ENCODE measurements around the gene CHRNA5.

Gene CHRNA5

GRCh38 chr15:78620527-78621421 lies 55.5 kb downstream of the CHRNA5 start, which contains the start of gene CHRNA3:
CHRNA3 (minus strand) TSS chr15:78620996; CDS start chr15:78620794, 202 bp downstream.
- no peak for DNase-seq (ENCODE audit: low read depth)

GRCh38 chr15:78621810-78622402 lies 56.6 kb downstream of the CHRNA5 start:
- no peak for DNase-seq (ENCODE audit: low read depth)

GRCh38 chr15:78623786-78624497 lies 58.6 kb downstream of the CHRNA5 start:
- DNase-seq (ENCODE audit: low read depth): no peak

- no peak for DNase-seq (ENCODE audit: low read depth)
Measured at GRCh38 chr15:78624651-78625590, 59.6 kb downstream of the CHRNA5 start.

GRCh38 chr15:78625606-78626280 lies 60.4 kb downstream of the CHRNA5 start:
- DNase-seq (ENCODE audit: low read depth): no peak

GRCh38 chr15:78626381-78626995 lies 61.2 kb downstream of the CHRNA5 start:
- no peak for DNase-seq (ENCODE audit: low read depth)

- no peak for DNase-seq (ENCODE audit: low read depth)
Measured at GRCh38 chr15:78627348-78627747, 62.0 kb downstream of the CHRNA5 start.

GRCh38 chr15:78628227-78628626 lies 62.9 kb downstream of the CHRNA5 start:
- DNase-seq (ENCODE audit: low read depth): no peak

- DNase-seq (ENCODE audit: low read depth): no peak
Measured at GRCh38 chr15:78629031-78629715, 63.9 kb downstream of the CHRNA5 start.

- DNase-seq (ENCODE audit: low read depth): no peak
Measured at GRCh38 chr15:78629716-78630065, 64.4 kb downstream of the CHRNA5 start.

- DNase-seq (ENCODE audit: low read depth): no peak
Measured at GRCh38 chr15:78630886-78631633, 65.7 kb downstream of the CHRNA5 start.

- no peak for DNase-seq (ENCODE audit: low read depth)
Measured at GRCh38 chr15:78633348-78633747, 68.0 kb downstream of the CHRNA5 start.

- no peak for DNase-seq (ENCODE audit: low read depth)
Measured at GRCh38 chr15:78634210-78635145, 69.2 kb downstream of the CHRNA5 start.

GRCh38 chr15:78635346-78635745 lies 70.0 kb downstream of the CHRNA5 start:
- DNase-seq (ENCODE audit: low read depth): no peak

GRCh38 chr15:78636378-78636859 lies 71.1 kb downstream of the CHRNA5 start:
- no peak for DNase-seq (ENCODE audit: low read depth)

GRCh38 chr15:78637776-78638435 lies 72.6 kb downstream of the CHRNA5 start:
- DNase-seq (ENCODE audit: low read depth): no peak

GRCh38 chr15:78638658-78639314 lies 73.5 kb downstream of the CHRNA5 start:
- DNase-seq (ENCODE audit: low read depth): peak; percentile 24

Measured in iris pigment epithelial cell (primary cell).